HFFc6 (cell line): ENCODE data around the gene GTF3C5. TPM values are rescaled to one million over a fixed set of nuclear protein-coding genes. Genes with fewer than 3 reads are reported as not detected.

Source experiments
- DNase-seq: peaks from one replicate; pipeline ENCODE4 v3.0.0-alpha.2; 2018
- H3K27ac Mint-ChIP-seq: 2 replicates; pipeline ENCODE4 v1.8.0; 2020; ENCODE audit warnings: mild to moderate bottlenecking, mixed read lengths
- H3K27me3 Mint-ChIP-seq: 2 replicates; pipeline ENCODE4 v1.8.0; 2021; ENCODE audit warnings: mild to moderate bottlenecking, moderate library complexity, mixed read lengths; ENCODE audit not compliant: insufficient read depth
- H3K36me3 Mint-ChIP-seq: 2 replicates; pipeline ENCODE4 v1.8.0; 2021; ENCODE audit warnings: low read depth, mixed read lengths
- H3K4me1 Mint-ChIP-seq: 2 replicates; pipeline ENCODE4 v1.8.0; 2020; ENCODE audit warnings: low read depth, mixed read lengths
- H3K4me3 Mint-ChIP-seq: 2 replicates; pipeline ENCODE4 v1.8.0; 2020; ENCODE audit warnings: mild to moderate bottlenecking, moderate library complexity, mixed read lengths
- H3K9me3 Mint-ChIP-seq: 2 replicates; pipeline ENCODE4 v1.8.0; 2020; ENCODE audit warnings: mild to moderate bottlenecking, mixed read lengths
- CTCF ChIP-seq: fragments of 200-600 bp; sonication (generic); IDR thresholded peaks from 2 replicates; pipeline ENCODE4 v1.5.0; 2021; ENCODE audit warnings: antibody characterized with exemption, mild to moderate bottlenecking
- total RNA-seq, 6 experiments: library from RNA; stranded (reverse); fragmentation: NEBNext Ultra II Directional; extraction: Animal tissue kit (Norgen Biotek cat#: 25700); gene quantifications; 2 replicates in 1 of 6; 3 replicates in 5 of 6; pipeline ENCODE4 v1.2.3, GENCODE V29; 2021

Gene GTF3C5
- total RNA-seq, 6 experiments from 2014 or later, result 34.5 to 40.2 (median 38.4) TPM

GRCh38 chr9:133102190-133103021 lies 71.6 kb downstream of the GTF3C5 start:
- no peak for DNase-seq
- Mint-ChIP-seq H3K4me1 (no peaks in the 10 kb centered on the region), H3K27me3 (peaks cover 3% of the 10 kb centered on the region; the same call in 1 of the 2 replicates), H3K36me3 (peaks cover 24% of the 10 kb centered on the region), H3K4me3 (no peak overlapping the region), H3K9me3 (no peaks in the 10 kb centered on the region), H3K27ac (no peak overlapping the region; the same call in 1 of the 2 replicates)
- no peak for TF ChIP-seq CTCF

- peak; percentile 25 for DNase-seq
- Mint-ChIP-seq H3K36me3 (peaks cover 14% of the 10 kb centered on the region), H3K9me3 (no peaks in the 10 kb centered on the region), H3K27me3 (peaks cover 3% of the 10 kb centered on the region; the same call in 1 of the 2 replicates), H3K27ac (peak overlapping the region; percentile 26; the same call in 1 of the 2 replicates), H3K4me3 (no peak overlapping the region), H3K4me1 (no peaks in the 10 kb centered on the region)
- TF ChIP-seq CTCF, result peak; percentile 100
These were observed 72.6 kb downstream of the GTF3C5 start for GRCh38 chr9:133103183-133103986.

GRCh38 chr9:133103987-133104505 lies 73.2 kb downstream of the GTF3C5 start:
- Mint-ChIP-seq H3K4me1 (no peaks in the 10 kb centered on the region), H3K27me3 (peaks cover 3% of the 10 kb centered on the region; the same call in 1 of the 2 replicates), H3K9me3 (no peaks in the 10 kb centered on the region), H3K36me3 (peaks cover 7% of the 10 kb centered on the region), H3K4me3 (no peak overlapping the region), H3K27ac (no peak overlapping the region)
- no peak for DNase-seq
- no peak for TF ChIP-seq CTCF

- peaks cover 3% of the 10 kb centered on the region; the same call in 1 of the 2 replicates for H3K27me3 Mint-ChIP-seq
- DNase-seq, result no peak
- no peaks in the 10 kb centered on the region for H3K9me3 Mint-ChIP-seq
- no peak for TF ChIP-seq CTCF
- no peaks in the 10 kb centered on the region for H3K4me1 Mint-ChIP-seq
- peaks cover 4% of the 10 kb centered on the region; the same call in 1 of the 2 replicates for H3K36me3 Mint-ChIP-seq
- no peak overlapping the region for H3K27ac Mint-ChIP-seq
- H3K4me3 Mint-ChIP-seq, result no peak overlapping the region
These were observed 74.1 kb downstream of the GTF3C5 start for GRCh38 chr9:133104718-133105460.

GRCh38 chr9:133105461-133105770 lies 74.6 kb downstream of the GTF3C5 start:
- Mint-ChIP-seq H3K9me3 (no peaks in the 10 kb centered on the region), H3K4me3 (no peak overlapping the region), H3K27me3 (peaks cover 3% of the 10 kb centered on the region; the same call in 1 of the 2 replicates), H3K4me1 (no peaks in the 10 kb centered on the region), H3K36me3 (peaks cover 4% of the 10 kb centered on the region; the same call in 1 of the 2 replicates), H3K27ac (no peak overlapping the region)
- no peak for TF ChIP-seq CTCF
- DNase-seq, result no peak
